HepG2 (cell line): ENCODE results near the gene METRN. TPM values are rescaled to one million over a fixed set of nuclear protein-coding genes. Genes with fewer than 3 reads are reported as not detected.
A peak's percentile ranks its signal among the peaks of the same experiment; 100 is the strongest.

Experiments
- CEBPG ChIP-seq: IDR thresholded peaks from 2 replicates; pipeline ENCODE4 v1.6.1; 2016
- CENPT ChIP-seq: sonication (generic); formaldehyde crosslinking; IDR thresholded peaks from 2 replicates; pipeline ENCODE4 v1.8.0; 2022; ENCODE audit warnings: low read depth, mild to moderate bottlenecking, moderate library complexity, missing genetic modification reagents
- ERF ChIP-seq: IDR thresholded peaks from 2 replicates; pipeline ENCODE4 v1.6.1; 2018; ENCODE audit warnings: missing biosample characterization, missing genetic modification reagents
- HDAC6 ChIP-seq: fragments of 200-600 bp; sonication (generic); IDR thresholded peaks from 2 replicates; pipeline ENCODE4 v1.7.0; 2017; ENCODE audit warnings: mild to moderate bottlenecking, antibody characterized with exemption, low read length, low read depth
- HES4 ChIP-seq: sonication (generic); formaldehyde crosslinking; IDR thresholded peaks from 2 replicates; pipeline ENCODE4 v1.9.0; 2021; ENCODE audit warnings: mild to moderate bottlenecking, missing genetic modification reagents, borderline replicate concordance
- HOXD1 ChIP-seq: sonication (generic); formaldehyde crosslinking; IDR thresholded peaks from 2 replicates; pipeline ENCODE4 v1.5.0; 2020; ENCODE audit warnings: missing genetic modification reagents
- KDM5A ChIP-seq: fragments of 200-600 bp; sonication (generic); IDR thresholded peaks from 2 replicates; pipeline ENCODE4 v1.7.0; 2018; ENCODE audit warnings: antibody characterized with exemption, mild to moderate bottlenecking, low read length, borderline replicate concordance
- KLF6 ChIP-seq: IDR thresholded peaks from 2 replicates; pipeline ENCODE4 v1.8.0; 2016; ENCODE audit warnings: missing biosample characterization, missing genetic modification reagents
- SP2 ChIP-seq: sonication (generic); formaldehyde crosslinking; IDR thresholded peaks from 2 replicates; pipeline ENCODE4 v1.5.1; 2020; ENCODE audit warnings: mild to moderate bottlenecking, missing genetic modification reagents
- SRSF9 ChIP-seq: fragments of 200-400 bp; formaldehyde crosslinking; IDR thresholded peaks from 2 replicates; pipeline ENCODE4 v1.6.1; 2018; ENCODE audit warnings: borderline replicate concordance, mild to moderate bottlenecking, low read depth, low read length; ENCODE audit not compliant: insufficient read depth, poor library complexity, severe bottlenecking
- TARDBP ChIP-seq: sonication (generic); formaldehyde crosslinking; IDR thresholded peaks from 2 replicates; pipeline ENCODE4 v1.8.0; 2022; ENCODE audit warnings: mild to moderate bottlenecking, missing genetic modification reagents
- XRCC5 ChIP-seq: fragments of 200-400 bp; formaldehyde crosslinking; optimal IDR thresholded peaks from 2 replicates; pipeline ENCODE3; 2017; ENCODE audit warnings: mild to moderate bottlenecking, low read length
- YEATS2 ChIP-seq: sonication (generic); formaldehyde crosslinking; IDR thresholded peaks from 2 replicates; pipeline ENCODE4 v1.4.0; 2020; ENCODE audit warnings: missing genetic modification reagents, borderline replicate concordance
- ZNF124 ChIP-seq: sonication (generic); formaldehyde crosslinking; IDR thresholded peaks from 2 replicates; pipeline ENCODE4 v1.4.0; 2020; ENCODE audit warnings: missing genetic modification reagents
- ZNF263 ChIP-seq: sonication (generic); formaldehyde crosslinking; IDR thresholded peaks from 2 replicates; pipeline ENCODE4 v1.4.0; 2020; ENCODE audit warnings: missing genetic modification reagents
- ZNF747 ChIP-seq: sonication (generic); formaldehyde crosslinking; IDR thresholded peaks from 2 replicates; pipeline ENCODE4 v1.8.1; 2023; ENCODE audit warnings: missing genetic modification reagents, mild to moderate bottlenecking, borderline replicate concordance
- ZNF772 ChIP-seq: sonication (generic); formaldehyde crosslinking; IDR thresholded peaks from 2 replicates; pipeline ENCODE4 v1.5.0; 2020; ENCODE audit warnings: mild to moderate bottlenecking, missing genetic modification reagents
- polyA plus RNA-seq, 8 experiments: library from polyadenylated mRNA; depleted of rRNA in 3 of 8; stranded (reverse) in 7 of 8; unstranded in 1 of 8; fragments of >200 nt; fragmentation: Illumina TruSeq in 4 of 8; extraction: Trizol in 4 of 8; gene quantifications; 2 replicates each; pipeline versions ENCODE4 v1.2.1 to v1.2.3, GENCODE V29; 2011 to 2016; ENCODE audit warnings: low read depth in 4 of 8, missing spikeins in 1 of 8, mixed read lengths in 1 of 8; ENCODE audit not compliant: insufficient read depth in 1 of 8
- total RNA-seq, 5 experiments: library from RNA; depleted of rRNA; stranded (reverse); fragments of >200 nt; fragmentation: Illumina TruSeq; extraction: Trizol; gene quantifications; 2 replicates each; pipeline ENCODE4 v1.2.3, GENCODE V29; 2016; ENCODE audit warnings: low read depth in 1 of 5
- TF ChIP-seq, protein P1 (sequence below): sonication (generic); formaldehyde crosslinking; IDR thresholded peaks from 2 replicates; pipeline ENCODE4 v1.4.0; 2020; ENCODE audit warnings: mild to moderate bottlenecking, missing genetic modification reagents
- TF ChIP-seq, protein P2 (sequence below): IDR thresholded peaks from 2 replicates; pipeline ENCODE4 v1.6.1; 2016; ENCODE audit warnings: missing biosample characterization, missing genetic modification reagents, low read depth
- TF ChIP-seq, protein P3 (sequence below): sonication (generic); formaldehyde crosslinking; IDR thresholded peaks from 2 replicates; pipeline ENCODE4 v1.4.0; 2020; ENCODE audit warnings: missing genetic modification reagents
- TF ChIP-seq, protein P4 (sequence below): sonication (generic); formaldehyde crosslinking; conservative IDR thresholded peaks from 2 replicates; pipeline ENCODE4 v1.4.0; 2020; ENCODE audit warnings: missing genetic modification reagents

The METRN gene
- total and polyA plus RNA-seq, 2 of the 13 experiments (the other 11 are each of a cell fraction or from before 2014, with no cell fraction given): 25.5 to 46.1 TPM

DNA sequence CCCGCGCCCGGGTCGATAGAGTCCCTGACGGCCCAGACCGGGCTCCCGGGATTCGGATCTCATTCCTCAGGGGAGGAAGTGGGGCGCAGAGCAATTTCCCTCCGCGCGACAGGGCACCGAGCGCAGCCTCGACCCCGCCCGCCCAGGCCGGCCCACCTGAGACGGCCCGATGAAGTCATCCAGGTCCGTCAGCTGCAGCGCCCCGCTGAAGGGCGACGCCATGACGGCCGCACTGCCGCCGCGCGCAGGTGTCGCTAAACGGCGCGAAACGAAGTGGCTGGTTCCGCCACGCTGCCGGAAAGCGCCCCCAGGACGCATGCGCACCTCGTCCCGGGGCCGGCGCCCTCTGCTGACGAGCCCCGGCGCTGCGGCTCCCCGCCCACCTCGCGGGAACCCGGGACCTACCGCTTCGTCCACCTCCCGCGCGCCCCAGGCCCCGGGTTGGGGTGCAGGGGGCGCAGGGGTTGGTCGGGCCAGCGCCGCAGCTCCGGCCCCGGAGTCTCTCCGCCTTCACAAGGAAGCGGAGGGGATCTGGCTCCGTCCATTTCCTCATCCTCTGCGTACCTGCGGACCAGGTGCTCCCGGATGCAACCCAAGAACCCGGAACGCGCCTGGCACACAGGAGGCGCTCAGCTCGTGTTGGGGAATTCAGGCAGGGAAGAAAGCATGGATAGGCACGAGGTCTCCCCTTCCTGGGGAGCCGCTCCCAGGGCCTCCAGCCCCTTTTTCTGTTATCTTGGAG, 26.0 kb downstream of the METRN start, which contains the start of gene CIAO3 (continued):
- TF ChIP-seq TARDBP (CRISPR knock-in tag): peak; percentile 93
- no peak for TF ChIP-seq SRSF9
- TF ChIP-seq, protein P1, sequence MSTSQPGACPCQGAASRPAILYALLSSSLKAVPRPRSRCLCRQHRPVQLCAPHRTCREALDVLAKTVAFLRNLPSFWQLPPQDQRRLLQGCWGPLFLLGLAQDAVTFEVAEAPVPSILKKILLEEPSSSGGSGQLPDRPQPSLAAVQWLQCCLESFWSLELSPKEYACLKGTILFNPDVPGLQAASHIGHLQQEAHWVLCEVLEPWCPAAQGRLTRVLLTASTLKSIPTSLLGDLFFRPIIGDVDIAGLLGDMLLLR (CRISPR knock-in tag): peak; percentile 69; the same call in 1 of the 2 replicates
- peak; percentile 57 for TF ChIP-seq CEBPG
- 0 out of 2 replicates have a peak, but pooled peaks have one; percentile 35 for TF ChIP-seq SP2 (CRISPR knock-in tag)
- no peak for TF ChIP-seq CENPT (CRISPR knock-in tag)
- TF ChIP-seq, protein P2, sequence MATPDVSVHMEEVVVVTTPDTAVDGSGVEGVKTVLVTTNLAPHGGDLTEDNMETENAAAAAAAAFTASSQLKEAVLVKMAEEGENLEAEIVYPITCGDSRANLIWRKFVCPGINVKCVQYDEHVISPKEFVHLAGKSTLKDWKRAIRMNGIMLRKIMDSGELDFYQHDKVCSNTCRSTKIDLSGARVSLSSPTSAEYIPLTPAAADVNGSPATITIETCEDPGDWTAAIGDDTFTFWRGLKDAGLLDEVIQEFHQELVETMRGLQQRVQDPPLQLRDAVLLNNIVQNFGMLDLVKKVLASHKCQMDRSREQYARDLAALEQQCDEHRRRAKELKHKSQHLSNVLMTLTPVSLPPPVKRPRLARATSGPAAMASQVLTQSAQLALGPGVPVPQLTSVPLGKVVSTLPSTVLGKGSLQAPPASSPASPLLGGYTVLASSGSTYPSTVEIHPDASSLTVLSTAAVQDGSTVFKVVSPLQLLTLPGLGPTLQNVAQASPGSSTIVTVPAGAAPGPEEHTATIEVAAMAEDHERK: peak; percentile 78
- TF ChIP-seq ZNF747: peak; percentile 78; the same call in 1 of the 2 replicates
- TF ChIP-seq KDM5A: peak; percentile 84
- TF ChIP-seq ZNF124 (CRISPR knock-in tag): peak; percentile 19; the same call in 1 of the 2 replicates
- TF ChIP-seq, protein P3, sequence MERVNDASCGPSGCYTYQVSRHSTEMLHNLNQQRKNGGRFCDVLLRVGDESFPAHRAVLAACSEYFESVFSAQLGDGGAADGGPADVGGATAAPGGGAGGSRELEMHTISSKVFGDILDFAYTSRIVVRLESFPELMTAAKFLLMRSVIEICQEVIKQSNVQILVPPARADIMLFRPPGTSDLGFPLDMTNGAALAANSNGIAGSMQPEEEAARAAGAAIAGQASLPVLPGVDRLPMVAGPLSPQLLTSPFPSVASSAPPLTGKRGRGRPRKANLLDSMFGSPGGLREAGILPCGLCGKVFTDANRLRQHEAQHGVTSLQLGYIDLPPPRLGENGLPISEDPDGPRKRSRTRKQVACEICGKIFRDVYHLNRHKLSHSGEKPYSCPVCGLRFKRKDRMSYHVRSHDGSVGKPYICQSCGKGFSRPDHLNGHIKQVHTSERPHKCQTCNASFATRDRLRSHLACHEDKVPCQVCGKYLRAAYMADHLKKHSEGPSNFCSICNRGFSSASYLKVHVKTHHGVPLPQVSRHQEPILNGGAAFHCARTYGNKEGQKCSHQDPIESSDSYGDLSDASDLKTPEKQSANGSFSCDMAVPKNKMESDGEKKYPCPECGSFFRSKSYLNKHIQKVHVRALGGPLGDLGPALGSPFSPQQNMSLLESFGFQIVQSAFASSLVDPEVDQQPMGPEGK (CRISPR knock-in tag): peak; percentile 61; the same call in 1 of the 2 replicates
- peak; percentile 87 for TF ChIP-seq KLF6 (CRISPR knock-in tag)
- TF ChIP-seq ERF (CRISPR knock-in tag): peak; percentile 95
- TF ChIP-seq, protein P4, sequence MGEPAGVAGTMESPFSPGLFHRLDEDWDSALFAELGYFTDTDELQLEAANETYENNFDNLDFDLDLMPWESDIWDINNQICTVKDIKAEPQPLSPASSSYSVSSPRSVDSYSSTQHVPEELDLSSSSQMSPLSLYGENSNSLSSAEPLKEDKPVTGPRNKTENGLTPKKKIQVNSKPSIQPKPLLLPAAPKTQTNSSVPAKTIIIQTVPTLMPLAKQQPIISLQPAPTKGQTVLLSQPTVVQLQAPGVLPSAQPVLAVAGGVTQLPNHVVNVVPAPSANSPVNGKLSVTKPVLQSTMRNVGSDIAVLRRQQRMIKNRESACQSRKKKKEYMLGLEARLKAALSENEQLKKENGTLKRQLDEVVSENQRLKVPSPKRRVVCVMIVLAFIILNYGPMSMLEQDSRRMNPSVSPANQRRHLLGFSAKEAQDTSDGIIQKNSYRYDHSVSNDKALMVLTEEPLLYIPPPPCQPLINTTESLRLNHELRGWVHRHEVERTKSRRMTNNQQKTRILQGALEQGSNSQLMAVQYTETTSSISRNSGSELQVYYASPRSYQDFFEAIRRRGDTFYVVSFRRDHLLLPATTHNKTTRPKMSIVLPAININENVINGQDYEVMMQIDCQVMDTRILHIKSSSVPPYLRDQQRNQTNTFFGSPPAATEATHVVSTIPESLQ: 0 out of 2 replicates have a peak, but pooled peaks have one; percentile 76
- TF ChIP-seq YEATS2 (CRISPR knock-in tag): peak; percentile 91
- peak; percentile 78 for TF ChIP-seq HOXD1 (CRISPR knock-in tag)
- TF ChIP-seq ZNF772: peak; percentile 61; the same call in 1 of the 2 replicates
- peak; percentile 75 for TF ChIP-seq XRCC5
- peak; percentile 83 for TF ChIP-seq HES4
- TF ChIP-seq ZNF263 (CRISPR knock-in tag): peak; percentile 65
- TF ChIP-seq HDAC6: no peak
